Loucy (cell line): ENCODE results near the gene SYT8.

ENCODE experiments used
- EZH2phosphoT487 ChIP-seq: fragments of 200-600 bp; IDR thresholded peaks from 2 replicates; pipeline ENCODE4 v1.6.1; 2018; ENCODE audit warnings: antibody characterized with exemption, mild to moderate bottlenecking, moderate library complexity, borderline replicate concordance
- TF ChIP-seq, protein P1 (sequence below): fragments of 200-600 bp; sonication (generic); conservative IDR thresholded peaks from 2 replicates; pipeline ENCODE4 v1.5.1; 2014; ENCODE audit warnings: mild to moderate bottlenecking, antibody characterized with exemption, low read length

DNA sequence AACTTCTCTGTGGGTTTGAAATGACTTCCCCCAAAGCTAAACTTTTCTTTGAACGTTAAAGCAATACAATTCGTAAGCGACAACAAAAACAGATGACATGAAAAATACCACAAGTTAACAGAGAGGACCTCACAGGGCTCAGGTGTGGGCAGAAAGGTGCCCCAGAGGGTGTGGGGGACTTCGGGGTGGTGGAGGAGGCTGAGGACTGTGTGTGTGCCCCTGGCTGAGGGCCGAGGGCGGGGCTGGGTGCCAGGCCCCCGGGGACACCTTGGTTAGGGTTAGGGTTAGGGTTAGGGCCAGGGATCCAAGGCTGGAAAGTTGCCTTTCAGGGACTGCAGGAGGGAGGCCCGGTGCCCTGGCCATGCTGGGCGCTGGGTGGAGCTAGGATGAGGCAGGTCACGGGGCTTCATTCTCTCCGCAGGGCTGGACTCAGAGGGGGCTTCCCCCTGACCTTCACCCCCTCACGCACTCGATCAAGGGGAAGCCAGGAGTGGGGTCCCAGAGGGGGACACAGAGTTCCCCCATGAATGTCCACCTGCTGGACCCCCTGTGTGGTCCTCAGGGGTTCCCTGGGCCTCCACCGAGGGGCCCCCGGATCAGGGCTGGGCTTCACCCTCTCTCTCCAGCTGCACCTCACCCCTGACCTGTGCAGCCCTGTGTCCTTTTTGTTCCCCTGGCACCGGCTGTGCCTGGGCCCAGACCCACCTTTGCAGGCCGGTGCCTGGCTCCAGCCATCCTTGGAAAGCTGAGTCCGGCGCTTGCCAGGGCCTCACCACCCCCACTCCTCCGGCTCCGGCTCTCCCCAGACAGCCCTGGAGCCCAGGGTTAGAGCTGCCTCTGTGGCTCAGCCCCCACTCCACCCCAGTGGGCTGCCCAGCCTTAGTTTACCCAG lies 11.0 kb downstream of the SYT8 start:
- TF ChIP-seq, protein P1, sequence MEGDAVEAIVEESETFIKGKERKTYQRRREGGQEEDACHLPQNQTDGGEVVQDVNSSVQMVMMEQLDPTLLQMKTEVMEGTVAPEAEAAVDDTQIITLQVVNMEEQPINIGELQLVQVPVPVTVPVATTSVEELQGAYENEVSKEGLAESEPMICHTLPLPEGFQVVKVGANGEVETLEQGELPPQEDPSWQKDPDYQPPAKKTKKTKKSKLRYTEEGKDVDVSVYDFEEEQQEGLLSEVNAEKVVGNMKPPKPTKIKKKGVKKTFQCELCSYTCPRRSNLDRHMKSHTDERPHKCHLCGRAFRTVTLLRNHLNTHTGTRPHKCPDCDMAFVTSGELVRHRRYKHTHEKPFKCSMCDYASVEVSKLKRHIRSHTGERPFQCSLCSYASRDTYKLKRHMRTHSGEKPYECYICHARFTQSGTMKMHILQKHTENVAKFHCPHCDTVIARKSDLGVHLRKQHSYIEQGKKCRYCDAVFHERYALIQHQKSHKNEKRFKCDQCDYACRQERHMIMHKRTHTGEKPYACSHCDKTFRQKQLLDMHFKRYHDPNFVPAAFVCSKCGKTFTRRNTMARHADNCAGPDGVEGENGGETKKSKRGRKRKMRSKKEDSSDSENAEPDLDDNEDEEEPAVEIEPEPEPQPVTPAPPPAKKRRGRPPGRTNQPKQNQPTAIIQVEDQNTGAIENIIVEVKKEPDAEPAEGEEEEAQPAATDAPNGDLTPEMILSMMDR = no peak
- no peak for TF ChIP-seq EZH2phosphoT487
